ENCODE results near the gene UBE2C.

DNA sequence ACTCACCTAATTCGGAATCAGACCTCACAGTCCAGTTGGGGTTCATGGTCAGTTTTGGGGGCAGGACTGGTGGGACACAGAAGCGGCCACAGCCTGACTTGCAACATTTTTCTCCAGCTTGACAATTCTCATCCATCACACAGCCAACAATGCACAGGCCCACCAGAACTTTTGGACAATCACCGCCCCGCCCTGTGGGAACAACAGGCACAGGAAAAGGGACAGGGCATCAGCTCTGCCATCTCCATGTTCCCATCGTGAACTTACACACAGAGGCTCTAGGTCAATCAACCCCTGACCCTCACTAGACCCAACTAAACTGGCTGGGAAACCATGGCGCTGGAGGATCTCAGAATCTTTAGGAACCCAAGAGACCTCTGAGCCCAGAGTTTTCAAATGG is 37.0 kb upstream of the UBE2C start:
- TF ChIP-seq, protein P1, sequence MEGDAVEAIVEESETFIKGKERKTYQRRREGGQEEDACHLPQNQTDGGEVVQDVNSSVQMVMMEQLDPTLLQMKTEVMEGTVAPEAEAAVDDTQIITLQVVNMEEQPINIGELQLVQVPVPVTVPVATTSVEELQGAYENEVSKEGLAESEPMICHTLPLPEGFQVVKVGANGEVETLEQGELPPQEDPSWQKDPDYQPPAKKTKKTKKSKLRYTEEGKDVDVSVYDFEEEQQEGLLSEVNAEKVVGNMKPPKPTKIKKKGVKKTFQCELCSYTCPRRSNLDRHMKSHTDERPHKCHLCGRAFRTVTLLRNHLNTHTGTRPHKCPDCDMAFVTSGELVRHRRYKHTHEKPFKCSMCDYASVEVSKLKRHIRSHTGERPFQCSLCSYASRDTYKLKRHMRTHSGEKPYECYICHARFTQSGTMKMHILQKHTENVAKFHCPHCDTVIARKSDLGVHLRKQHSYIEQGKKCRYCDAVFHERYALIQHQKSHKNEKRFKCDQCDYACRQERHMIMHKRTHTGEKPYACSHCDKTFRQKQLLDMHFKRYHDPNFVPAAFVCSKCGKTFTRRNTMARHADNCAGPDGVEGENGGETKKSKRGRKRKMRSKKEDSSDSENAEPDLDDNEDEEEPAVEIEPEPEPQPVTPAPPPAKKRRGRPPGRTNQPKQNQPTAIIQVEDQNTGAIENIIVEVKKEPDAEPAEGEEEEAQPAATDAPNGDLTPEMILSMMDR (IDR thresholded peaks at IDR 0.05): no peak
- TF ChIP-seq POLR2AphosphoS5 (IDR thresholded peaks at IDR 0.05; ENCODE audit: low read depth, low read length) (no peak), TCF7L2 (IDR thresholded peaks at IDR 0.05; ENCODE audit: low read depth, low read length) (no peak), REST (IDR thresholded peaks at IDR 0.05; ENCODE audit: insufficient read depth in 1 of 2, low read depth in 2 of 2, low read length in 1 of 2) (no peak)
